ENCODE results near the gene CYP1A2.

DNA sequence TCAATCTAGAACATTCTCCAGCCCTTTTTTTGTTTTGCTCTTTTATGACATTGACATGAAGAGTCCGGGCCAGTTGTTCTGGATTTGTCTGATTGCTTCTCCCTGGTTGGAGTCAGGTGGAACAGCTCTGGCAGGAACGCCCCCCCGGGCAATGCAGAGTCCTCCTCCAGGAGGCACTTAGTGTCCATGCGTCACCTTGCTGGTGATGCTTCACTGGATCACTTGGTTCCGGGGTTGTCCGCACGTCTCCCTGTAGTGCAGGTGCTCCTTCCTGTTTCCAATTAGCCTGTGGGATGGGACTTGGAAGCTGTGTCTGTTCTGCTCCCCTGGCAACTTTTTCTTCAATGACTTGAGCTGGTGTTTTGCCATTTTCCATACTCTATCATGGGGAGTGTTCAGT lies 43.0 kb downstream of the CYP1A2 start:
- TF ChIP-seq, protein P1, sequence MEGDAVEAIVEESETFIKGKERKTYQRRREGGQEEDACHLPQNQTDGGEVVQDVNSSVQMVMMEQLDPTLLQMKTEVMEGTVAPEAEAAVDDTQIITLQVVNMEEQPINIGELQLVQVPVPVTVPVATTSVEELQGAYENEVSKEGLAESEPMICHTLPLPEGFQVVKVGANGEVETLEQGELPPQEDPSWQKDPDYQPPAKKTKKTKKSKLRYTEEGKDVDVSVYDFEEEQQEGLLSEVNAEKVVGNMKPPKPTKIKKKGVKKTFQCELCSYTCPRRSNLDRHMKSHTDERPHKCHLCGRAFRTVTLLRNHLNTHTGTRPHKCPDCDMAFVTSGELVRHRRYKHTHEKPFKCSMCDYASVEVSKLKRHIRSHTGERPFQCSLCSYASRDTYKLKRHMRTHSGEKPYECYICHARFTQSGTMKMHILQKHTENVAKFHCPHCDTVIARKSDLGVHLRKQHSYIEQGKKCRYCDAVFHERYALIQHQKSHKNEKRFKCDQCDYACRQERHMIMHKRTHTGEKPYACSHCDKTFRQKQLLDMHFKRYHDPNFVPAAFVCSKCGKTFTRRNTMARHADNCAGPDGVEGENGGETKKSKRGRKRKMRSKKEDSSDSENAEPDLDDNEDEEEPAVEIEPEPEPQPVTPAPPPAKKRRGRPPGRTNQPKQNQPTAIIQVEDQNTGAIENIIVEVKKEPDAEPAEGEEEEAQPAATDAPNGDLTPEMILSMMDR (conservative IDR thresholded peaks at IDR 0.05 in 1 of 2, IDR thresholded peaks at IDR 0.05 in 1 of 2; ENCODE audit: extremely low read depth in 1 of 2, insufficient read depth in 1 of 2, low read depth in 1 of 2, low read length in 2 of 2) = no peak
- no peak for TF ChIP-seq EZH2 (IDR thresholded peaks at IDR 0.05; ENCODE audit: borderline replicate concordance, low read length)

Data from mammary epithelial cell (primary cell).